GM19468 (cell line): ENCODE results near the gene BZW2.
"Not testable (repeated sequence)": the region's sequence is repeated elsewhere in the genome, so short reads cannot be mapped to it uniquely, and the experiment has no call there.

Experiments
- ATAC-seq: cut with Tn5 transposase; IDR thresholded peaks from one replicate; pipeline ENCODE4 v1.9.1; 2021; ENCODE audit warnings: mild to moderate bottlenecking, moderate library complexity, moderate number of reproducible peaks; ENCODE audit not compliant: unreplicated experiment; ENCODE audit errors: extremely low read depth

Gene BZW2

DNA sequence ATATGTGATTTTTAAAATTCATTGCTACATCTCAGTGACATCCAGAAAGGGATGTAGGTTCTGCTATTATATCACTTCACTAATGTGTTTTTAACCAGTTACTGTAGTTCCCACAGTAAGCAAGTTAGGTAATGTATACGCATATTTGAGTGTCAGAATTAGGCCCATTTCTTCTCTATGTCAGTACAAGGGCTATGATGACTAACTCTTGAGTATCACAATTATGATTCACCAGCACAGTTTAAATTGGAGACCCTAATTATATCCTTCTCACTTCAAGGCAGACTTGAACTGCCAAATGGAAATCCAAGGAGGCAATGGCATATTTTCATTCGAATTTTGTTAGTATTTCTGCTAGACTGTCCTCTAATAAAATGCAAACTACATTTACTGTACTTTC is 23.6 kb downstream of the BZW2 start:
- no peak for ATAC-seq

DNA sequence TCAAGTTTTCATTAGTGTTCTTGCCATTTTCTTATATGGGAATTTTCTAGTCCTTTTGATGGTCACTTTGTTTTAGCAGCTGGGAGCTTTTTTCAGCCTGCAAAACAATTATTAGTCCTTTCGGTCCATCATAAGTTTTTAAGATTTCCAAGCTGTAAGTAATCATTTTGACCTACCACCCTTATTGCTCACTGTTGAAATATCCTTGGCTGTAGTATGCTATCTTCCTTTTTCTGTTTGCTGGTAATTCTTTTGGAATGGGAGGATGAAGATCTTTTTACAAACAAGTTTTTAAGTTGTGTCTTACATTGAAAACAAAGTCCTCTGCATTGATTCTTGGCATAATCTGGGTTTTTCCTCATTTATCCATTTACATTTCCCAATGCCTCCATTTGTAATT is 24.0 kb downstream of the BZW2 start:
- ATAC-seq = no peak

DNA sequence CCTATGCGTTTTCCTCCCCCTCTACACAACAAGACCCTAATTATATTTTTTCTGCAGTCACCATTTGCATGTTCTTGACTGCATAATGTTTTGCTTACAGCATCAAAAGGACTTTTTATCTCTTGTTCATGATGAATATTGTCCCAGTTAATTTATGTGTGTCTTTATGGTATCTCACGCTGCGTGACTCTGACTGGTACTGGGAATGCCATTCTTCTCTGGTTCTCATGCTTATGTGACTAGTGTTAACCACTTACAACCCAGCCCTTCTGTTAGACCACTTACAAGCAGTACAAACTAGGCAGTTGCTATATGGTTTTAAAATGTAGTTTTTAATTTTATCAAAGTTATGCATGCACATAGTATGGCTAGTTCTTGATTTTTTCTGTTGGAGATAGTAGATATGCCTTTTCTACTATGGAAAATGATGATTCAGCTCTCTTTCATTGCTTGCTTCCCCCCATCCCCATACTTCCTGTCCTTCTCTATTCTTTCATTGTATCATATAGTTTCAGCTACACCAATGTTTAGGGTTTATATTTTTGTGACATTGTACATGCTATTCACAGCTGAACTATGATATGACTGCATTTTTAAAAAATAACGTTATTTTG is 24.9 kb downstream of the BZW2 start:
- ATAC-seq = no peak

- no peak for ATAC-seq
Measured at GRCh38 chr7:16671811-16672210, 25.8 kb downstream of the BZW2 start.

DNA sequence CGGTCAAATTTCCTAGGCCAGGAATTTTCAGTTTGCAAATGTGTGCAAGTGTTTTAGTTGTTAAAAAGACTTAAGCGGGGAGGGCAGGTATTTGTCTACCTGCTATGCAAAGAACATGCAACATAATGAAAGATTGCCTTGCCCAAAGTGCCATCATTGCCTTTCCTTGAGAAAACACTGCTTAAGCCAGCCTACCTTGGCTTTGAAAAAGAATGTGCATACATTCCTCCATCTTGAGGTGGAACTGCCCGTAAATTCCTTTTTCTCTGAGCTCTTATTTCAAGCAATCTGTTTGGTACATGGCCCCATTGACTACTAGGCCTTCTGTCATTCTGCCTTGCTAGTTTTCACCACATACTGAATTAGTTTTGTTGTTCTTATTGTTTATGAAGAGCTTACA is 29.3 kb downstream of the BZW2 start:
- ATAC-seq = no peak

GRCh38 chr7:16677978-16678494 is 32.1 kb downstream of the BZW2 start:
- no peak for ATAC-seq

GRCh38 chr7:16678645-16679566 is 32.9 kb downstream of the BZW2 start:
- not testable (repeated sequence) for ATAC-seq

- no peak for ATAC-seq
Measured at GRCh38 chr7:16684935-16685334, 39.0 kb downstream of the BZW2 start.

- no peak for ATAC-seq
Measured at GRCh38 chr7:16685535-16685934, 39.6 kb downstream of the BZW2 start.

DNA sequence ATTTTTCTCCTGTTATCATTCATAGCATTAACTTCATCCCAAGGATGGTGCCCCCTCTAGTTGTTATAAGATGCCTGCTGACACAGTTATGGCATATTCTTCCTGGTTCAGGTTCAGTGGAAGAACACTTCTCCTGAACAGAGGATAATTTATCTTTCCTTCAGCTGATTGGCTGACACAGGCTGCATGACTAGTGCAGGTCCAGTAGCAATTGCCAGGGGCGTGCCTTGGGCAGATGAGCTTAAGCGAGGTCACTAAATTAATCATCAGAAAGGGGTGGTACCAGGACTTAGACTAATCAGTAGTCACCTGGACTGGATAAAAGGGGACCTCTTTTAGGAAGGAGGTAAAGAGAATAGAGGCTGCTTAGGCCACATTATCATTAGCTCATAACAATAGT is 42.3 kb downstream of the BZW2 start:
- ATAC-seq = no peak

DNA sequence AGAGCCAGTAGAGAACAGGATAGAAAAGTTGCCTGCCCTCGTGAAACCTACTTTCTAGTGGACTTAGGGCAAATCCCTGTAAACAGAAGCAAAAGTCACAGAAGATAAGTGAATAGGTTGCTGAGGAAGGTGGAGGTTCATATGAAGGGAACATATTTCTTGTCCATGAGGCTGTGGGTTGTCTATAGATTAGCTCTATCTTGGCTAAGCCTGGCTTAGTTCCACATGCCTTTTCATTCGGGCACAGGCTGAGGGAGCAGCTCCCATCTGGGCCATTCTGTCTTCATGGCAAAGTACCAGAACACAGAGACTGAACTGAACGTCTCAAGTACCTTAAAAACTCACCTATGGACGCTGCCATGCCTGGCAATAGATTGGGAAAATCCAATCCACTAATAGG is 45.3 kb downstream of the BZW2 start:
- no peak for ATAC-seq

- no peak for ATAC-seq
Measured at GRCh38 chr7:16693601-16694318, 47.8 kb downstream of the BZW2 start.

DNA sequence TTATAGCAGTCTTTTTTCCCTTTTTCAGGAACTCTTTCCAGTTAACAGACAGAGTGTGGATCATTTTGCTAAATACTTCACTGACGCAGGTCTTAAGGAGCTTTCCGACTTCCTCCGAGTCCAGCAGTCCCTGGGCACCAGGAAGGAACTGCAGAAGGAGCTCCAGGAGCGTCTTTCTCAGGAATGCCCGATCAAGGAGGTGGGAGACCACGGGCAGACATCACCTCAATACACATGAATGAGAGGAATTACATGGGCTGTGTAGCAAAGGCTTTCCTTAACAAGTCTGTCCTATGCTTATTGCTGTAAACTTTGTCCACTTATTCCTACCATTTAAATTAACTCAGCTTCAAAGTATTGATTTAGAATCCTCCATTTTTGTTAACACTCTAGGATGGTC is 48.8 kb downstream of the BZW2 start:
- ATAC-seq = no peak

- no peak for ATAC-seq
Measured at GRCh38 chr7:16695621-16696237, 49.7 kb downstream of the BZW2 start.

- no peak for ATAC-seq
Measured at GRCh38 chr7:16697507-16698199, 51.7 kb downstream of the BZW2 start.

DNA sequence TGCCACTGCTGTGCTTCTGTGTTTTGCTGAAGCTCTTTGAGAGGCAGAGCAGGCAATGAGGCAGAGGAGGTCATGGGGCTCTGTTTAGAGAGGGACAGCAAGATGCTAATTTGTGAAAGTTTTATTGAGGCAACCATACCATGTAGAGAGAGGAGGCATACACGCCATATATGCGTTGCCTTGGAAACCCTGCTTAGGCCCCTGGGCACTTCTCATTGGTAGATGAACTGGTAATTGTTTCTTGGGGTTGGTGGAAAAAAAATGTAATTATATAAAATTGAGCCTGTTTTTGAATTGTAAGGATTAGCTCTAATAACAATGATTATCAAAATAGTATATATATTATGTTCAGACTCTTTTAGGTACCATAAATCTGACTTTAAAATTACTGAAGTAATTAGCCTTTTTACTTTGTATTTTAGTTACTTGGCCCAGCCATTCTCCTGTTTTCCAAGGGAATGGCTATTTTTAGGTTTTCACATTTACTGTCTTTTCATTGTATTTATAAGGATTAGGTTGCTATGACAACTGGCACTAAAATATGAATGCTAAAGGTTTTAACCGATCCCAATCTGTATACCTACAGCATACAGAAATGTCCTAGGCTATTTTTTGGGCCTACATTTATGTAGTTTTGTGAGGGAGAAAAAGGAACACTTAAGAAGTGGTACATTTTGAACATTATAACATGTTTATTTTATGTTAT is 52.4 kb downstream of the BZW2 start:
- no peak for ATAC-seq

- no peak for ATAC-seq
Measured at GRCh38 chr7:16702441-16702840, 56.5 kb downstream of the BZW2 start.

GRCh38 chr7:16708511-16708910 is 62.5 kb downstream of the BZW2 start:
- ATAC-seq = no peak

DNA sequence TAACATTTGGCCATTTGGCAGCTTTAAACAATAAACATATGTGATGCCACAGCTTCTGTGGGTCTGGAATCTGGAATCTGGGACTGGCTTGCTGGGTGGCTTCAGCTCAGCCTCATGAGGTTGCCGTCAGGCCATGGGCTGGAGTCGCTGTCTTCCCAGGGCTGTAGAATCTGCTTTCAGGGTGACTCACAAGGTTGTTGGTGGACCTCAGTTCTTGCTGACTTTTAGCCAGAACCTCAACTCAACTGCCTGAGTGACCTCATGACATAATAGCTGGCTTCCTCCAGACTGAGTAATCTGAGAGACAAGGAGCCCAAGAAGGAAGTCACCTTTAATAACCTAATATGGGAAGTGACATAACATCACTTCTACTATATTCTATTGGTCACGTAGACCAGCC is 63.0 kb downstream of the BZW2 start:
- ATAC-seq = no peak
